Transverse colon (tissue), 4 donors: ENCODE results near the gene EID2B.

Source experiments
- CTCF ChIP-seq, 5 experiments: fragments of 200-600 bp in 3 of 5; fragments of 450-650 bp in 2 of 5; sonication (generic) in 3 of 5; IDR thresholded peaks; 1 replicate in 2 of 5; 2 replicates in 3 of 5; pipeline ENCODE4 v1.5.1; 2016 to 2017; ENCODE audit warnings: antibody characterized with exemption in 5 of 5, inconsistent platforms in 3 of 5, mild to moderate bottlenecking in 2 of 5, moderate library complexity in 1 of 5
- EP300 ChIP-seq: sonication (generic); formaldehyde crosslinking; IDR thresholded peaks from one replicate; pipeline ENCODE4 v1.6.1; 2017; ENCODE audit warnings: antibody characterized with exemption, low read depth
- POLR2A ChIP-seq: fragments of 450-650 bp; IDR thresholded peaks from one replicate; pipeline ENCODE4 v1.6.1; 2016; ENCODE audit warnings: antibody characterized with exemption, mild to moderate bottlenecking, moderate library complexity
- POLR2AphosphoS5 ChIP-seq, 3 donors: sonication (generic); formaldehyde crosslinking; IDR thresholded peaks; one replicate each; pipeline ENCODE4 v1.6.1; 2016; ENCODE audit warnings: antibody characterized with exemption in 3 of 3

- TF ChIP-seq CTCF (IDR thresholded peaks at IDR 0.05) (peak in 2 of 5 experiments; percentile 17 to 21), EP300 (no peak), POLR2A (no peak), POLR2AphosphoS5 (IDR thresholded peaks at IDR 0.05) (no peak)
Measured at GRCh38 chr19:39497996-39498797, 34.5 kb downstream of the EID2B start.
